ENCODE results near the gene TUT4. TPM values are rescaled to one million over a fixed set of nuclear protein-coding genes. Genes with fewer than 3 reads are reported as not detected.

The TUT4 gene
- total RNA-seq, 1 experiment from 2014 or later: 71.2 TPM

- no TSS peak for BruUV-seq (replicated peaks)
- no peaks in the 10 kb centered on the region for H3K4me1 ChIP-seq (ENCODE audit: insufficient read depth, low read length, poor library complexity, severe bottlenecking)
- TF ChIP-seq EZH2 (IDR thresholded peaks at IDR 0.05; ENCODE audit: borderline replicate concordance, low read depth, low read length, poor library complexity, severe bottlenecking): no peak
- TF ChIP-seq, protein P1, sequence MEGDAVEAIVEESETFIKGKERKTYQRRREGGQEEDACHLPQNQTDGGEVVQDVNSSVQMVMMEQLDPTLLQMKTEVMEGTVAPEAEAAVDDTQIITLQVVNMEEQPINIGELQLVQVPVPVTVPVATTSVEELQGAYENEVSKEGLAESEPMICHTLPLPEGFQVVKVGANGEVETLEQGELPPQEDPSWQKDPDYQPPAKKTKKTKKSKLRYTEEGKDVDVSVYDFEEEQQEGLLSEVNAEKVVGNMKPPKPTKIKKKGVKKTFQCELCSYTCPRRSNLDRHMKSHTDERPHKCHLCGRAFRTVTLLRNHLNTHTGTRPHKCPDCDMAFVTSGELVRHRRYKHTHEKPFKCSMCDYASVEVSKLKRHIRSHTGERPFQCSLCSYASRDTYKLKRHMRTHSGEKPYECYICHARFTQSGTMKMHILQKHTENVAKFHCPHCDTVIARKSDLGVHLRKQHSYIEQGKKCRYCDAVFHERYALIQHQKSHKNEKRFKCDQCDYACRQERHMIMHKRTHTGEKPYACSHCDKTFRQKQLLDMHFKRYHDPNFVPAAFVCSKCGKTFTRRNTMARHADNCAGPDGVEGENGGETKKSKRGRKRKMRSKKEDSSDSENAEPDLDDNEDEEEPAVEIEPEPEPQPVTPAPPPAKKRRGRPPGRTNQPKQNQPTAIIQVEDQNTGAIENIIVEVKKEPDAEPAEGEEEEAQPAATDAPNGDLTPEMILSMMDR (conservative IDR thresholded peaks at IDR 0.05; ENCODE audit: low read depth, low read length): no peak
- no peaks in the 10 kb centered on the region for H3K9me3 ChIP-seq (ENCODE audit: low read depth, low read length, poor library complexity, severe bottlenecking)
- no peak overlapping the region for H3K4me3 ChIP-seq (ENCODE audit: low read depth, low read length, poor library complexity, severe bottlenecking)
- no peaks in the 10 kb centered on the region for H3K27me3 ChIP-seq (replicated peaks; ENCODE audit: insufficient read depth, low read depth, low read length, poor library complexity)
- POLR2A ChIA-PET (ENCODE audit: low non-redundant PET): no interaction called here
- intact Hi-C loops (cut with micrococcal nuclease; ENCODE audit: unreplicated experiment): no loop called here
- CTCF ChIA-PET: no interaction called here
- H3K36me3 ChIP-seq (ENCODE audit: insufficient read depth, low read length, poor library complexity, severe bottlenecking): peaks cover 9% of the 10 kb centered on the region
- H3K27ac ChIP-seq (ENCODE audit: low read depth, low read length, poor library complexity, severe bottlenecking): no peak overlapping the region
- no peak for DNase-seq (ENCODE audit: low spot score)
These were observed 65.3 kb downstream of the TUT4 start for GRCh38 chr1:52487632-52488031.

- POLR2A ChIA-PET (ENCODE audit: low non-redundant PET): no interaction called here
These were observed 70.4 kb downstream of the TUT4 start for GRCh38 chr1:52482326-52483004.

GRCh38 chr1:52479076-52479475 lies 73.8 kb downstream of the TUT4 start:
- intact Hi-C loops (cut with micrococcal nuclease; ENCODE audit: unreplicated experiment): no loop called here
- no peak for TF ChIP-seq EZH2 (IDR thresholded peaks at IDR 0.05; ENCODE audit: borderline replicate concordance, low read depth, low read length, poor library complexity, severe bottlenecking)
- TF ChIP-seq, protein P1 (conservative IDR thresholded peaks at IDR 0.05; ENCODE audit: low read depth, low read length): no peak
- Histone ChIP-seq H3K9me3 (ENCODE audit: low read depth, low read length, poor library complexity, severe bottlenecking) (no peaks in the 10 kb centered on the region), H3K4me1 (ENCODE audit: insufficient read depth, low read length, poor library complexity, severe bottlenecking) (no peaks in the 10 kb centered on the region), H3K27ac (ENCODE audit: low read depth, low read length, poor library complexity, severe bottlenecking) (no peak overlapping the region), H3K36me3 (ENCODE audit: insufficient read depth, low read length, poor library complexity, severe bottlenecking) (peaks cover 10% of the 10 kb centered on the region), H3K4me3 (ENCODE audit: low read depth, low read length, poor library complexity, severe bottlenecking) (no peak overlapping the region), H3K27me3 (replicated peaks; ENCODE audit: insufficient read depth, low read depth, low read length, poor library complexity) (no peaks in the 10 kb centered on the region)
- no TSS peak for BruUV-seq (replicated peaks)
- ChIA-PET POLR2A (ENCODE audit: low non-redundant PET) (no interaction called here), CTCF (no interaction called here)
- no peak for DNase-seq (ENCODE audit: low spot score)

More at GRCh38 chr1:52482326-52483004, 70.4 kb downstream of the TUT4 start:
- CTCF ChIA-PET: no interaction called here
- Histone ChIP-seq H3K4me3 (ENCODE audit: low read depth, low read length, poor library complexity, severe bottlenecking) (no peak overlapping the region), H3K4me1 (ENCODE audit: insufficient read depth, low read length, poor library complexity, severe bottlenecking) (no peaks in the 10 kb centered on the region), H3K27ac (ENCODE audit: low read depth, low read length, poor library complexity, severe bottlenecking) (no peak overlapping the region), H3K9me3 (ENCODE audit: low read depth, low read length, poor library complexity, severe bottlenecking) (no peaks in the 10 kb centered on the region), H3K27me3 (replicated peaks; ENCODE audit: insufficient read depth, low read depth, low read length, poor library complexity) (no peaks in the 10 kb centered on the region), H3K36me3 (ENCODE audit: insufficient read depth, low read length, poor library complexity, severe bottlenecking) (peaks cover 4% of the 10 kb centered on the region)
- intact Hi-C loops (cut with micrococcal nuclease; ENCODE audit: unreplicated experiment): no loop called here
- TF ChIP-seq, protein P1 (conservative IDR thresholded peaks at IDR 0.05; ENCODE audit: low read depth, low read length): no peak
- no peak for TF ChIP-seq EZH2 (IDR thresholded peaks at IDR 0.05; ENCODE audit: borderline replicate concordance, low read depth, low read length, poor library complexity, severe bottlenecking)
- no TSS peak for BruUV-seq (replicated peaks)
- DNase-seq (ENCODE audit: low spot score): no peak
